HFF-Myc (cell line): ENCODE measurements around the gene SHROOM2.
A peak's percentile ranks its signal among the peaks of the same experiment; 100 is the strongest.

ENCODE experiments used
- DNase-seq: peaks from one replicate; pipeline ENCODE4 v3.0.0-alpha.2; 2011; ENCODE audit warnings: low read depth; ENCODE audit errors: extremely low read depth
- H3K4me3 ChIP-seq: replicated peaks from 2 replicates; pipeline ENCODE4 v1.5.1; 2011; ENCODE audit warnings: low read depth, mild to moderate bottlenecking, control low read depth, low read length
- TF ChIP-seq, protein P1 (sequence below): IDR thresholded peaks from 2 replicates; pipeline ENCODE4 v1.5.1; 2012; ENCODE audit warnings: mild to moderate bottlenecking, low read depth, low read length, control low read depth; ENCODE audit errors: missing control alignments

SHROOM2 gene

DNA sequence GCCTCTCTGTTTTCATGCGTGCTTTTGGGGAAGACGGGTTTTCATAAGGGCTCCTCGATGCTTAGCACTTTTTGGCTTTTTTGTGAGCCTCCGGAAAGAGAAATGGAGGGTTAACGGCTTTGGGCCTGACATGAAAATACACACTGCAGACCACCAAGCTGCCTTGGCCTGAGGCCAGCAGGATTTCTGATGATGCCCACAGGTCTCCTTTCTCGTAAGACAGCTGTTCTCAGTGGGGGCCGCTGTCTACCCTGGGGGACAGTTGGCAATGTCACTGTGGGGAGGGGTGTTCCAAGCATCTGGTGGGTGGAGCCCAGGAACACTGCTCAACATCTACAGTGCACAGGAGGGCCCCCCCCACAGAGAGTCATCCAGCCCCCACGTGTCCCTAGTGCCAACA is 151.5 kb downstream of the SHROOM2 start:
- TF ChIP-seq, protein P1, sequence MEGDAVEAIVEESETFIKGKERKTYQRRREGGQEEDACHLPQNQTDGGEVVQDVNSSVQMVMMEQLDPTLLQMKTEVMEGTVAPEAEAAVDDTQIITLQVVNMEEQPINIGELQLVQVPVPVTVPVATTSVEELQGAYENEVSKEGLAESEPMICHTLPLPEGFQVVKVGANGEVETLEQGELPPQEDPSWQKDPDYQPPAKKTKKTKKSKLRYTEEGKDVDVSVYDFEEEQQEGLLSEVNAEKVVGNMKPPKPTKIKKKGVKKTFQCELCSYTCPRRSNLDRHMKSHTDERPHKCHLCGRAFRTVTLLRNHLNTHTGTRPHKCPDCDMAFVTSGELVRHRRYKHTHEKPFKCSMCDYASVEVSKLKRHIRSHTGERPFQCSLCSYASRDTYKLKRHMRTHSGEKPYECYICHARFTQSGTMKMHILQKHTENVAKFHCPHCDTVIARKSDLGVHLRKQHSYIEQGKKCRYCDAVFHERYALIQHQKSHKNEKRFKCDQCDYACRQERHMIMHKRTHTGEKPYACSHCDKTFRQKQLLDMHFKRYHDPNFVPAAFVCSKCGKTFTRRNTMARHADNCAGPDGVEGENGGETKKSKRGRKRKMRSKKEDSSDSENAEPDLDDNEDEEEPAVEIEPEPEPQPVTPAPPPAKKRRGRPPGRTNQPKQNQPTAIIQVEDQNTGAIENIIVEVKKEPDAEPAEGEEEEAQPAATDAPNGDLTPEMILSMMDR = no peak
- H3K4me3 ChIP-seq = no peak overlapping the region
- DNase-seq = no peak

GRCh38 chrX:9938516-9938915 is 152.3 kb downstream of the SHROOM2 start:
- TF ChIP-seq, protein P1 = no peak
- DNase-seq = no peak
- no peak overlapping the region for H3K4me3 ChIP-seq

GRCh38 chrX:9940421-9940820 is 154.2 kb downstream of the SHROOM2 start:
- peak; percentile 59 for DNase-seq
- no peak overlapping the region for H3K4me3 ChIP-seq
- TF ChIP-seq, protein P1 = no peak

- no peak for DNase-seq
- TF ChIP-seq, protein P1 = no peak
These were observed 155.9 kb downstream of the SHROOM2 start for GRCh38 chrX:9942086-9942485.

DNA sequence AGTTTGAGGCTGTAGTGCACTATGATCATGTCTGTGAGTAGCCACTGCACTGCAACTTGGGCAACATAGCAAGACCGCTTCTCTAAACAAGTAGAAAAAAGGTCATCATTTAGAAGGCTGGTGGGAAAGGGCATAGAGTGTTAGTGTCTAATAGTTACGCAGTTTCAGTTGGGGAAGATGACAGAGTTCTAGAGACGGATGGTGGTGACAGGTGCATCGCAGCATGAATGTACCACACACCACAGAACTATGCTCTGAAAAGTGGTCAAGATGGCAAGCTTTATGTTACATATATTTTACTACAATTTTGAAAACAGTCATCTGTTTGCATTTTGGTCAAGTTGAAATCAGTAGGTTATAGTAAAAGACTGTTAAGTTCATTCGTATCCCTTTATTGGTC is 157.2 kb downstream of the SHROOM2 start:
- no peak overlapping the region for H3K4me3 ChIP-seq
- TF ChIP-seq, protein P1 = no peak
- DNase-seq = no peak

More at GRCh38 chrX:9942086-9942485, 155.9 kb downstream of the SHROOM2 start:
- H3K4me3 ChIP-seq = no peak overlapping the region

DNA sequence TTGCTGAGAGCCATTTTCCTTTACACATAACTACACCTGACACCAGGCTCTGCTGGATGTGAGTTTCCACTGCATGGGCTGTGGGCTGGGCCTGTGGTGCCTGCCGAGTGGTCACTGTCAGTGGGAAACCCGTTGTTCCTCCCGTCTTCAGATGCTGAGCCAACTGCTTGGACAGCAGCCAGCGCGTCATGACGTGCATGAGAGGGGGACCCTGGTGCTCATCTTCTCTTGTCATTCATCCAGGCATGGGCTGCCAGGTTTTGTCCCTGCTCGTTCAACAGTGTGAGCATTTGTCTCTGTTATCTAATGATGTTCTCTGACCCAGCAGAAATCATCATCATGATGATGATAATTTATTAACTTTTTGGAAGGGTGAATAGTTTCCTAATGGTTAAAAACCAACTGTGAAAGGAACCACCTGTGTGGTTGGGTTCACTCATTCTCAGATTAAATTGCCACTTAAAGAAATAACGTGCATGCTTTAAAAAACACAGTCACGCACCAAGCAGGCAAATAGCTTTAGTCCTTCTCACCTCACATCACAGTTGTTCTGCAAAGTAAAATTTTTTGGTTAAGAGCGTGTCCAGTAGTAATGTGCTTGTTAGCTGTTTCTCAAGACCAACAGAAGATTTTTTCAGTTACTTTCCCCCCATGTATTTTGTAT is 161.0 kb downstream of the SHROOM2 start:
- H3K4me3 ChIP-seq = no peak overlapping the region
- TF ChIP-seq, protein P1 = no peak
- DNase-seq = no peak

DNA sequence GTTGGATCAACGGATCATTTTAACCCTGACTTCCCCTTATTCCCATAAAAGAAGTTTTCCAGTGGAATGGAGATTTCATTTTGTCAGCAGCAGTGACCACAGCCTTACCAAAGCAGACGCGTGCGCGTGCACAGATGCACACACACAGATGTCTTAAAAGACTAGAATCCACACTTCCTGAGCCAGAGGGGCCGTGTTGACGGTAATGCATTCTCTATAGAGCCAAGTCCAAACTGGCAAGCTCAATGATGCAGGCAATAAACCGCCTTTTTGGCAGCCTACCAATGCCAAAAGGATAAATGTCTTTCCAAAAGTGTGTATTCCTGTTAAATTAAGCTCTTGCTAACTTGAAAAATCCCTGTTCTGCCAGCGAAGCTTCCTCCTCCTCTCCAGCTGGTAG is 162.2 kb downstream of the SHROOM2 start:
- TF ChIP-seq, protein P1 = no peak
- no peak overlapping the region for H3K4me3 ChIP-seq
- DNase-seq = no peak
